Mesenteric fat pad (tissue), 1 donor: ENCODE results near the gene GNAI3. TPM values are rescaled to one million over a fixed set of nuclear protein-coding genes. Genes with fewer than 3 reads are reported as not detected.
"Not testable (repeated sequence)": the region's sequence is repeated elsewhere in the genome, so short reads cannot be mapped to it uniquely, and the experiment has no call there.

ENCODE experiments used
- DNase-seq: peaks from one replicate; pipeline ENCODE4 v3.0.0-alpha.2; 2020; ENCODE audit warnings: low spot score
- total RNA-seq: library from RNA; stranded (reverse); fragmentation: NEBNext Ultra II Directional; extraction: Animal tissue kit (Norgen Biotek cat#: 25700); gene quantifications from one replicate; pipeline ENCODE4 v1.2.1, GENCODE V29; 2021
- donor health status: DM: yes; HTN: yes; CAD: no.

GNAI3 gene
- total RNA-seq, 1 donor from 2014 or later, result 8.7 TPM

DNA sequence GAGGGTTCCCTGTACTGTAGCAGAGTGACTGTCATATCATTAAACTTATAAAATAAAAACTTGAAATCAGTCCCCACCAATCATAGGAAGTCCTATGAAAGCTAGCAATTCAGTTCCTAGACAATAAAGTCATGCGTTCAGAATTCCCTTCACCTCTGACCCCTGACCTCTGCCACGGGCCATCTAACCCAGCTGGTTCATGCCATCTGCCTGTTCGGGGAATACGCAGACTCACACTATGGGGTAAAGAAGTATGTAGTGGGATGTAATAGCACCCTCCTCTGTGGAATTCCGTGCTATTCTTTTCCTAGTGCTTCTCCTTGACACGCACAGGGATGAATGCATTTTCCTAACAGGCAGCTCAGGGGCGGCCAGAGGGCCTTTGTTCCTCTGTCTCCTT, 109.6 kb downstream of the GNAI3 start:
- DNase-seq, result no peak

DNA sequence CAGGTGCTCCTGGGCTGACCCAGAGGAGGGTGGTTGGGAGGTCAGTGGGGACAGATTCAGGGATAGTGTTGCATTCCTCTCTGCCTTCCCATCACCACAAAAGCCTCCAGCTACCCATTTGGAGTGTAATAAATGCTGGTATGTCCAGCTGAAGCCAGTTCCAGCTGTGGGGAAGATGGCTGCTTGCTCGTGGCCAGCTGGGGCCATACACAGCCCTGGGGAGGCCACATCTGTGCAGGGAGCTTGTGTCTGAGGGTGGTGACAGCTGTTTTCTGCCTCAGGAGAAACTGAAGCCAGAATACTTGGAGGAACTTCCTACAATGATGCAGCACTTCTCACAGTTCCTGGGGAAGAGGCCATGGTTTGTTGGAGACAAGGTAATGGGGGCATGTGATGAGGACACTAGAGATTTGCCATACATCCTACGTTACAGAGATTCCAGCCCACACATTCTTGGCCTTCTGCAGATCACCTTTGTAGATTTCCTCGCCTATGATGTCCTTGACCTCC, 110.2 kb downstream of the GNAI3 start:
- no peak for DNase-seq

DNA sequence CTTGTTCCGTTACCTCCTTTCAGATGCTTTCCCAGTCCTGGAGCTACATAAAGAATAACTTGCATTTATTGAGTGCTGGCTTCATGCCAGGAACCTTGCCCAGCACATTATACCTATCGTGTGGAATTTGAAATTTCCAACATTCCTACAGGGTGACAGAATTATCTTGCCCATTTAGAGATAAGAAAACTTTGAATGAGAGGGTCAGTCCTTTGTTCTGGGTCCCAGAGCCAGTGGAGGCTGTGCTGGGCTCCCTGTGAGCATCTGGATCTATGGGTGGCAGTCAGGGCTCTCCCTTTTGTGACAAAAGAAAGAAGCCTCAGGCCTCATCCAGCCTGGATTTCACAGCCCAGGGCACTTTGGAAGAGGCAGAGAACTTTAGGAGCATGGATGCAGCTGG, 110.7 kb downstream of the GNAI3 start:
- no peak for DNase-seq

DNA sequence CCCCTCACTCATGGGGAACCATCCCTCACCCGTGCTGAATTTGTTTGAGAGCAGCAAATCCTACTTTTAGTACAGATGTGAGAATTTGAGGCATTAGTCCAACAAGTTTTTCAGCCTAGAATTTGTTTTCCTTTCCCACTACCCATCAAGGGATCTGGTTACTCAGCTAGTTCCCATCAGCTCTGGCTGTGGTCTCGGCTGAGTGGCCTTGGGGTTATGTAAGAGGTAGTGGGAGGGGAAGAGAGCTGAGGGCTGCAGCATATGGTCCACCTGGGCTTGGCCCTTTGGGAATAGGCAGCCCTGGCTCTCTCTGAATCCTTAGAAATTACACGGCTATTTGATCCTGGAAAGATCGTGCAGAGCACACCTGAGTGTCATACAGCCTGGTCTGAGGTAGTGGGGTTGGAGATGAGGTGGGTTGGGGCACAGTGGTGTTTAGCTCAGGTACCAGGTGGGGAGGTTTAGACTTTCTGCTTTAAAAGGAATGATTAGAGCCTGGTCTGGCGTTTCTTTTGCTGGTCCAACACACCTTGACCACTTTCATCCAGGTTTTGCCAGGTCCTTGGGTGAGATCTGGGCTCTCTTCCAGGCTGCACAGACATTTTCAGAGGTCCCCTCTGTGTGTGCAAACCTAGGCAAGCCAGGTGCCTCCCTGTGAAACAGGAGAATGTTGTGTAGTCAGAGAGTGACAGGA, 111.7 kb downstream of the GNAI3 start:
- DNase-seq, result no peak

DNA sequence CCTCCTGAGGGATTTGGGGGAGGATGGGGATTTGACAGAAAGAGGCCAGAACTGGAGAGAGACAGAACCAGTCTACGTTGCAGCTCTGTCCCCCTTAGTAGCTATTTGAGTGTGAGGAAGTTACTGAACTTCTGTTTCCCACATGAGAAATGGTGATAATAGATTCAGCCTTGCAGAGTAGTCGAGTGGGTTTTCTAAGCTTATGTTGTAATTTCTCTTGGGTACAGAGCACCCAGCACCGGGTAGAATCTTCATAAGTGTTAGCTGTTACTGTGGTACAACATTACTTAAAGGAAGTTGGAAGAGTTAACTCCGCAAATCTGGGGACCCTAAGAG, 112.2 kb downstream of the GNAI3 start:
- DNase-seq, result not testable (repeated sequence)

DNA sequence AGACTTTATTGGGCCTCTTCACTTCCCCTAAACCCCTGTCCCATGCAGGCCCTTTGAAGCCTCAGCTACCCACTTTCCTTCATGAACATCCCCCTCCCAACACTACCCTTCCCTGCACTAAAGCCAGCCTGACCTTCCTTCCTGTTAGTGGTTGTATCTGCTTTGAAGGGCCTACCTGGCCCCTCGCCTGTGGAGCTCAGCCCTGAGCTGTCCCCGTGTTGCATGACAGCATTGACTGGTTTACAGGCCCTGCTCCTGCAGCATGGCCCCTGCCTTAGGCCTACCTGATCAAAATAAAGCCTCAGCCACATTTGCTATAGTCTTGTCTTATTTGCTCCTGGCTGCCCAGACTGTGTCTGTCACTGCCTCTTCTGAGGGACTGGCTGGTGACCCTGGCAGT, 113.0 kb downstream of the GNAI3 start:
- no peak for DNase-seq

DNA sequence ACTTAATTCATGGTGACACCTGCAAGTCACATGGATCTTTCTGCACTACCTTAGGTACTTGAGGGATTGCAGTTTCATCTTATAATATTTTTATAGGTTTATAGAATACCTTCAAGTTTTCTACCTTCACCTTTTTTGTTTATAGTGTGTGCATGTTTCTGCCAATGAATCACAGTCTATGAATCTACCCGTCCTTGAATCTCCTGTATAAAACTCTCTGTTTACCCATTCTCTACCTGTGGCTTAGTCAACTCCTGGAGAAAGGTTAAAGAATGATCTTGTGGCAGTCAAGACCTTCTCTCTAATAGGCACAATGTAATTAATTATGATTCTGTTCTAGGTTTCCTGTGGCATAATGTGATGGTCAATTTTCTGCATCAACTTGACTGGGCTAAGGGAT, 116.3 kb downstream of the GNAI3 start:
- no peak for DNase-seq

DNA sequence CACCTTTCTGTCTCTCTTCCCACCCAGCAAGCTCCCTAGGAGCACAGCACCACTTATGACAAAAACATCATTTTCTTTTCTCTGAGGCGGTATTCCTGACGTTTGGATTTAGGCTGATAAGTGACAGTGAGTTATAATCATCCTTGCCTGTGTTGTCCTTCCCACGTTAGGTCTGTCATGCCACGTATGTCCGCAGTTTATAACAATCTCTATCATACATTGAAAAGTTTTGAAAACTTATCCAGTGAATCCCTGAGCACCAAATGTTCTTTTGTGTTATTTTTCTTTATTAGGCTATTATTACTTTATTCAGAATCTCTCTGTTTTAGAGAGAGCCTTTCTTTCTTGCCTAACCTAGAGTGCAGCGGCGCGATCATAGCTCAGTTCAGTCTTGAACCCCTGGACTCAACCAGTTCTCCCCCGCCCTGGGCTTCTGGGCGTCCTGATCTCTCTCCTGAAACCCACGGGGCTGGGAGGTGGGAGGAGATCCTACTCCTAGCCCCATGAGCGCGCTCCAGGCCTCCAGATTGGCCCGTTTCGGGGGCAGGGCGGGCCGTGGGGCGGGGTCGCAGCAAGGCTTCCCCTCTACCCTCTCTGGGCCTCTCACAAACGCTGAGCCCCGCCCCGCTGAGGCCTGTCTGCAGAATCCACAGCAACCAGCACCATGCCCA, 119.2 kb downstream of the GNAI3 start, which contains the start of gene GSTM2:
Gene GSTM2 (plus strand): TSS at position 606 of the 671 bp plus-strand sequence. CDS start 59 bp downstream, at position 665.
- peak; percentile 95 for DNase-seq

Other genes with a start within 250 kb of the GNAI3 start
- gene MYBPHL, start 241.6 kb upstream of the GNAI3 start, total RNA-seq, result not detected
- 169 TPM for gene SORT1, start 150.7 kb upstream of the GNAI3 start, total RNA-seq
- 63.9 TPM for gene PSMA5, start 122.2 kb upstream of the GNAI3 start, total RNA-seq
- 7.3 TPM for gene SYPL2, start 82.1 kb upstream of the GNAI3 start, total RNA-seq
- gene ATXN7L2, start 64.7 kb upstream of the GNAI3 start, total RNA-seq, result 3.0 TPM
- gene CYB561D1, start 54.5 kb upstream of the GNAI3 start, total RNA-seq, result 8.9 TPM
- gene AMIGO1, start 38.9 kb upstream of the GNAI3 start, total RNA-seq, result 7.4 TPM
- not detected for gene GPR61, start 8.7 kb upstream of the GNAI3 start, total RNA-seq
- gene GNAT2, start 71.0 kb downstream of the GNAI3 start, total RNA-seq, result not detected
- 63.1 TPM for gene AMPD2, start 71.2 kb downstream of the GNAI3 start, total RNA-seq
- gene GSTM4, start 107.5 kb downstream of the GNAI3 start, total RNA-seq, result 22.6 TPM
- 51.2 TPM for gene GSTM2, start 119.4 kb downstream of the GNAI3 start, total RNA-seq
- gene GSTM1, start 139.2 kb downstream of the GNAI3 start, total RNA-seq, result not detected
- gene GSTM5, start 163.6 kb downstream of the GNAI3 start, total RNA-seq, result 13.1 TPM
- gene GSTM3, start 192.4 kb downstream of the GNAI3 start, total RNA-seq, result 16.0 TPM
- gene EPS8L3, start 215.3 kb downstream of the GNAI3 start, total RNA-seq, result 0.58 TPM